Measurements from ENCODE around the gene SIRT2.

DNA sequence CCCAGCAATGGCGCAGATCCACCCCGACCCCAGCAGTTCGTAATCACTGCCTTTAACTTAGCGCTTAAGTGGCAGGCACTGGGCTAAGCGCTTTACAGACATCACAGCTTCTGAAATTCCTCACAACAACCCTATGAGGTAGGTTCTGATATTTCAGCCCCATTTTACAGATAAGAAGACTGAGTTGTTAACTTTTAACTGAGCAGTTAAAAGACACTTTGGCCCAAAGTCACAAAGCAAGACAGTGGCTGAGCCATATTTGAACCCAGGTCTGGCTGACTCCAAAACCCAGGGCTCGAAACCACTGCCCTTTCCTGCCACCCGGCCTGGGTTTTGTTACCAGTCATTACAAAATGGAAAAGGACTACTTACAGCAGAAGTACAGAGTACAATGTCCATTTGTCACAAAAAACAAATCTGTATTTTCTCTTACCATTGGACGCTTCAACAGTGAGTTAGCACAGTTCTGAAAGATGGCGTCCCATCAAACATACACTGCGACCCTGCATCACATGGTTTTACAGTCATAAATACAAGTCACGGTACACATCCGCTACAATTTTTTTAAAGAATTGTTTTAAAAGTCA is 58.1 kb downstream of the SIRT2 start:
- TF ChIP-seq, protein P1, sequence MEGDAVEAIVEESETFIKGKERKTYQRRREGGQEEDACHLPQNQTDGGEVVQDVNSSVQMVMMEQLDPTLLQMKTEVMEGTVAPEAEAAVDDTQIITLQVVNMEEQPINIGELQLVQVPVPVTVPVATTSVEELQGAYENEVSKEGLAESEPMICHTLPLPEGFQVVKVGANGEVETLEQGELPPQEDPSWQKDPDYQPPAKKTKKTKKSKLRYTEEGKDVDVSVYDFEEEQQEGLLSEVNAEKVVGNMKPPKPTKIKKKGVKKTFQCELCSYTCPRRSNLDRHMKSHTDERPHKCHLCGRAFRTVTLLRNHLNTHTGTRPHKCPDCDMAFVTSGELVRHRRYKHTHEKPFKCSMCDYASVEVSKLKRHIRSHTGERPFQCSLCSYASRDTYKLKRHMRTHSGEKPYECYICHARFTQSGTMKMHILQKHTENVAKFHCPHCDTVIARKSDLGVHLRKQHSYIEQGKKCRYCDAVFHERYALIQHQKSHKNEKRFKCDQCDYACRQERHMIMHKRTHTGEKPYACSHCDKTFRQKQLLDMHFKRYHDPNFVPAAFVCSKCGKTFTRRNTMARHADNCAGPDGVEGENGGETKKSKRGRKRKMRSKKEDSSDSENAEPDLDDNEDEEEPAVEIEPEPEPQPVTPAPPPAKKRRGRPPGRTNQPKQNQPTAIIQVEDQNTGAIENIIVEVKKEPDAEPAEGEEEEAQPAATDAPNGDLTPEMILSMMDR (IDR thresholded peaks at IDR 0.05; ENCODE audit: insufficient read depth, low read length, poor library complexity, severe bottlenecking), result no peak
- no peak for TF ChIP-seq EZH2phosphoT487 (conservative IDR thresholded peaks at IDR 0.05; ENCODE audit: low read length)
